Sigmoid colon (tissue), 7 donors: ENCODE results near the gene NTRK3. TPM values are rescaled to one million over a fixed set of nuclear protein-coding genes. Genes with fewer than 3 reads are reported as not detected.
A peak's percentile ranks its signal among the peaks of the same experiment; 100 is the strongest.

ENCODE experiments used
- DNase-seq: peaks from one replicate; pipeline ENCODE4 v3.0.0-alpha.2; 2019
- H3K27ac ChIP-seq, 4 donors: fragments of 200-600 bp; sonication (generic); one replicate each; pipeline ENCODE4 v1.5.1; 2016 to 2019; ENCODE audit warnings: mild to moderate bottlenecking in 1 of 4
- H3K27me3 ChIP-seq, 3 donors: fragments of 200-600 bp; sonication (generic); one replicate each; pipeline ENCODE4 v1.5.1; 2019; ENCODE audit warnings: mild to moderate bottlenecking in 1 of 3
- H3K36me3 ChIP-seq, 4 donors: fragments of 200-600 bp; sonication (generic); one replicate each; pipeline ENCODE4 v1.5.1; 2016 to 2019
- H3K4me1 ChIP-seq, 4 donors: fragments of 200-600 bp; sonication (generic); one replicate each; pipeline ENCODE4 v1.5.1; 2017 to 2019
- H3K4me3 ChIP-seq, 4 donors: fragments of 200-600 bp; sonication (generic); one replicate each; pipeline ENCODE4 v1.5.1; 2017 to 2019; ENCODE audit warnings: mild to moderate bottlenecking in 2 of 4, moderate library complexity in 1 of 4
- H3K9me3 ChIP-seq, 4 donors: fragments of 200-600 bp in 3 of 4; sonication (generic) in 3 of 4; one replicate each; pipeline versions ENCODE4 v1.5.1 to v1.6.1; 2013 to 2019
- CTCF ChIP-seq, 4 experiments: fragments of 450-650 bp in 3 of 4; fragments of 200-600 bp in 1 of 4; IDR thresholded peaks; one replicate each; pipeline ENCODE4 v1.5.1; 2016 to 2019; ENCODE audit warnings: antibody characterized with exemption in 4 of 4, mild to moderate bottlenecking in 3 of 4, moderate library complexity in 2 of 4
- EP300 ChIP-seq, 4 donors: sonication (generic); formaldehyde crosslinking; IDR thresholded peaks; one replicate each; pipeline ENCODE4 v1.6.1; 2017; ENCODE audit warnings: antibody characterized with exemption in 4 of 4
- POLR2A ChIP-seq, 2 donors: fragments of 450-650 bp; IDR thresholded peaks; one replicate each; pipeline ENCODE4 v1.6.1; 2016; ENCODE audit warnings: antibody characterized with exemption in 2 of 2, mild to moderate bottlenecking in 2 of 2, moderate library complexity in 2 of 2
- POLR2AphosphoS5 ChIP-seq, 4 donors: sonication (generic); formaldehyde crosslinking; IDR thresholded peaks; one replicate each; pipeline ENCODE4 v1.6.1; 2017; ENCODE audit warnings: antibody characterized with exemption in 4 of 4
- WGBS, 2 donors: extraction: QIAGEN DNeasy Blood & Tissue Kit; methylation state at CpG; one replicate each; pipeline ENCODE4 v1.1.7; 2013; 5-methylcytosine and 5-hydroxymethylcytosine counted together
- intact Hi-C: fragments of 100-400 bp; cut with DNase I; formaldehyde crosslinking; loops from one replicate; pipeline ENCODE4 v1.15.1; 2023
- polyA plus RNA-seq, 3 donors: library from polyadenylated mRNA; stranded (reverse); fragments of 200-250 nt; gene quantifications; one replicate each; pipeline ENCODE4 v1.2.3, GENCODE V29; 2013
- total RNA-seq, 4 donors: library from RNA; depleted of rRNA; stranded (reverse); fragments of >200 nt; gene quantifications; one replicate each; pipeline ENCODE4 v1.1.0, GENCODE V29; 2016
- donor health status: healthy with polysubstance abuse.
- donor health status: Bipolar disorder and iron deficiency.
- donor health status: healthy.

The NTRK3 gene
- total and polyA plus RNA-seq, 7 donors = 1.1 to 13.0 (median 3.6) TPM; not detected in 2

GRCh38 chr15:88018869-88019641 is 237.5 kb downstream of the NTRK3 start:
- TF ChIP-seq EP300 (IDR thresholded peaks at IDR 0.05) = no peak
- no peak for TF ChIP-seq POLR2A (IDR thresholded peaks at IDR 0.05)
- TF ChIP-seq POLR2AphosphoS5 (IDR thresholded peaks at IDR 0.05) = no peak
- no peak for TF ChIP-seq CTCF (IDR thresholded peaks at IDR 0.05)
- no peaks in the 10 kb centered on the region for H3K36me3 ChIP-seq
- WGBS, 2 donors = 76 to 88% methylated on average over 1 of the region's 1 CpG
- H3K27me3 ChIP-seq = no peaks in the 10 kb centered on the region
- no peak overlapping the region for H3K4me3 ChIP-seq
- intact Hi-C loops = no loop called here
- DNase-seq = no peak
- peaks cover 0 to 5% (median 0%) of the 10 kb centered on the region in 4 donors for H3K4me1 ChIP-seq
- H3K9me3 ChIP-seq = no peaks in the 10 kb centered on the region
- H3K27ac ChIP-seq = no peak overlapping the region

GRCh38 chr15:88017753-88018152 is 238.8 kb downstream of the NTRK3 start:
- WGBS, 2 donors = 88 to 92% methylated on average over 4 of the region's 4 CpGs
- H3K9me3 ChIP-seq = no peaks in the 10 kb centered on the region
- H3K27ac ChIP-seq = no peak overlapping the region
- H3K36me3 ChIP-seq = no peaks in the 10 kb centered on the region
- H3K4me1 ChIP-seq = peaks cover 0 to 5% (median 0%) of the 10 kb centered on the region in 4 donors
- no peak overlapping the region for H3K4me3 ChIP-seq
- no peaks in the 10 kb centered on the region for H3K27me3 ChIP-seq
- intact Hi-C loops = no loop called here
- TF ChIP-seq CTCF (IDR thresholded peaks at IDR 0.05) (no peak), POLR2AphosphoS5 (IDR thresholded peaks at IDR 0.05) (no peak), EP300 (IDR thresholded peaks at IDR 0.05) (no peak), POLR2A (IDR thresholded peaks at IDR 0.05) (no peak)
- no peak for DNase-seq

- WGBS, 2 donors = 72 to 73% methylated on average over 3 of the region's 3 CpGs
- intact Hi-C loops = no loop called here
- Histone ChIP-seq H3K9me3 (no peaks in the 10 kb centered on the region), H3K4me3 (no peak overlapping the region), H3K4me1 (peaks cover 0 to 5% (median 0%) of the 10 kb centered on the region in 4 donors), H3K27ac (no peak overlapping the region), H3K27me3 (no peaks in the 10 kb centered on the region), H3K36me3 (no peaks in the 10 kb centered on the region)
- no peak for DNase-seq
- no peak for TF ChIP-seq CTCF (IDR thresholded peaks at IDR 0.05)
- no peak for TF ChIP-seq EP300 (IDR thresholded peaks at IDR 0.05)
- TF ChIP-seq POLR2AphosphoS5 (IDR thresholded peaks at IDR 0.05) = no peak
- TF ChIP-seq POLR2A (IDR thresholded peaks at IDR 0.05) = no peak
These were observed 240.1 kb downstream of the NTRK3 start for GRCh38 chr15:88016406-88016805.

- H3K27me3 ChIP-seq = no peaks in the 10 kb centered on the region
- no peak for DNase-seq
- H3K4me1 ChIP-seq = peaks cover 0 to 5% (median 0%) of the 10 kb centered on the region in 4 donors
- H3K9me3 ChIP-seq = no peaks in the 10 kb centered on the region
- H3K4me3 ChIP-seq = no peak overlapping the region
- 66 to 70% methylated on average over 9 of the region's 9 CpGs for WGBS, 2 donors
- intact Hi-C loops = no loop called here
- H3K27ac ChIP-seq = peak overlapping the region in 1 of 4 donors; percentile 28
- H3K36me3 ChIP-seq = no peaks in the 10 kb centered on the region
- TF ChIP-seq POLR2A (IDR thresholded peaks at IDR 0.05) (no peak), POLR2AphosphoS5 (IDR thresholded peaks at IDR 0.05) (no peak), EP300 (IDR thresholded peaks at IDR 0.05) (no peak), CTCF (IDR thresholded peaks at IDR 0.05) (no peak)
These were observed 241.2 kb downstream of the NTRK3 start for GRCh38 chr15:88015228-88015860.
